H1 (cell line): ENCODE data around the gene OBSCN. TPM values are rescaled to one million over a fixed set of nuclear protein-coding genes. Genes with fewer than 3 reads are reported as not detected.

Experiments used
- BRCA1 ChIP-seq: IDR thresholded peaks from 2 replicates; pipeline ENCODE4 v1.6.1; 2012; ENCODE audit warnings: low read depth, low read length, improper control_type of control experiment
- GTF2F1 ChIP-seq: IDR thresholded peaks from 2 replicates; pipeline ENCODE4 v1.6.1; 2012; ENCODE audit warnings: low read depth, low read length, improper control_type of control experiment, borderline replicate concordance
- KDM1A ChIP-seq: fragments of 200-600, 300-600 bp; sonication (generic); IDR thresholded peaks from 2 replicates; pipeline ENCODE4 v1.7.1; 2016; ENCODE audit warnings: mild to moderate bottlenecking, low read length, borderline replicate concordance
- MAFK ChIP-seq: IDR thresholded peaks from 2 replicates; pipeline ENCODE4 v1.6.1; 2012; ENCODE audit warnings: low read depth, mild to moderate bottlenecking, improper control_type of control experiment, low read length
- ZNF274 ChIP-seq: IDR thresholded peaks from 2 replicates; pipeline ENCODE4 v1.7.0; 2012; ENCODE audit warnings: low read length, borderline replicate concordance; ENCODE audit errors: extremely low read depth
- polyA plus RNA-seq, 7 experiments: library from polyadenylated mRNA; depleted of rRNA in 3 of 7; stranded (reverse) in 5 of 7; unstranded in 2 of 7; fragments of >200 nt in 5 of 7; fragments of 200-250 nt in 2 of 7; gene quantifications; 1 replicate in 5 of 7; 2 replicates in 1 of 7; 4 replicates in 1 of 7; pipeline versions ENCODE4 v1.2.1 to v1.2.3, GENCODE V29; 2011 to 2013; ENCODE audit warnings: missing spikeins in 2 of 7, mixed read lengths in 2 of 7
- total RNA-seq: library from RNA; stranded (reverse); fragmentation: NEBNext Ultra II Directional; extraction: Animal tissue kit (Norgen Biotek cat#: 25700); gene quantifications from 2 replicates; pipeline ENCODE4 v1.2.1, GENCODE V29; 2021

OBSCN gene
- total and polyA plus RNA-seq, 2 of the 8 experiments (the other 6 are each of a cell fraction or from before 2014, with no cell fraction given), result 7.5 to 28.4 TPM

GRCh38 chr1:228364706-228365213, 156.9 kb downstream of the OBSCN start (continued):
- TF ChIP-seq ZNF274 (no peak), MAFK (no peak), GTF2F1 (no peak), KDM1A (no peak), BRCA1 (no peak)
